GM12878 (cell line): ENCODE data around the gene ANO2. TPM values are rescaled to one million over a fixed set of nuclear protein-coding genes. Genes with fewer than 3 reads are reported as not detected.

ENCODE experiments used
- ATAC-seq: fragments of 200-7000 bp; cut with Tn5 transposase; 3 replicates; pipeline ENCODE4 v1.9.1; 2020; ENCODE audit warnings: mild to moderate bottlenecking, moderate library complexity
- BruUV-seq: library from RNA; stranded (reverse); fragments of 400-500 nt; replicated peaks from 2 replicates; lab custom pipeline; 2021; lab: Mats Ljungman, UMichigan
- CTCF ChIA-PET: fragments of 300-600 bp; sonication (Branson Sonifier 250); formaldehyde crosslinking; extraction: SDS; loops from one replicate; lab custom pipeline; 2021; ENCODE audit warnings: inconsistent platforms; lab: Yijun Ruan, JAX
- POLR2A ChIA-PET: fragments of 350-600 bp; formaldehyde crosslinking; extraction: SDS; loops from one replicate; lab custom pipeline; 2021; ENCODE audit warnings: inconsistent platforms; lab: Charles Lee
- RAD21 ChIA-PET: fragments of 300-600 bp; sonication (Branson Sonifier 250); formaldehyde crosslinking; loops from one replicate; lab custom pipeline; 2023; ENCODE audit warnings: antibody characterized with exemption; ENCODE audit not compliant: unreplicated experiment; lab: Charles Lee
- SMC1A ChIA-PET: fragments of 300-600 bp; sonication (Branson Sonifier 250); formaldehyde crosslinking; loops from one replicate; lab custom pipeline; 2023; ENCODE audit not compliant: unreplicated experiment, uncharacterized antibody; lab: Charles Lee
- DNase-seq: peaks from one replicate; pipeline ENCODE4 v3.0.0-alpha.2; 2011; ENCODE audit warnings: low read depth, low spot score
- FAIRE-seq: peaks from 3 replicates; lab custom pipeline; 2011; peaks lifted over from hg19 to GRCh38; lab: Jason Lieb, UNC
- H2AFZ ChIP-seq: 2 replicates; pipeline ENCODE4 v1.6.0; 2011; ENCODE audit warnings: low read depth, low read length, control low read depth; ENCODE audit not compliant: control insufficient read depth
- H3K27ac ChIP-seq: 2 replicates; pipeline ENCODE4 v1.5.1; 2011; ENCODE audit warnings: control low read depth; ENCODE audit not compliant: control insufficient read depth, insufficient read depth
- H3K27me3 ChIP-seq, 2 experiments: replicated peaks in 1 of 2; 2 replicates each; pipeline versions ENCODE4 v1.6.0 to v1.6.1; 2011; ENCODE audit warnings: low read length in 1 of 2; ENCODE audit not compliant: control insufficient read depth in 2 of 2, insufficient read depth in 2 of 2
- H3K36me3 ChIP-seq, 2 experiments: 2 replicates each; pipeline ENCODE4 v1.5.1; 2011; ENCODE audit warnings: low read length in 1 of 2; ENCODE audit not compliant: control insufficient read depth in 2 of 2, insufficient read depth in 2 of 2
- H3K4me1 ChIP-seq: 2 replicates; pipeline ENCODE4 v1.6.1; 2011; ENCODE audit warnings: mild to moderate bottlenecking, low read length, moderate library complexity, mixed read lengths; ENCODE audit not compliant: control insufficient read depth, insufficient read depth
- H3K4me2 ChIP-seq: 2 replicates; pipeline ENCODE4 v1.6.0; 2011; ENCODE audit warnings: control low read depth; ENCODE audit not compliant: control insufficient read depth, insufficient read depth
- H3K4me3 ChIP-seq: fragments of 200-600 bp; sonication (generic); 2 replicates; pipeline ENCODE4 v1.5.1; 2016
- H3K79me2 ChIP-seq: 2 replicates; pipeline ENCODE4 v1.6.0; 2011; ENCODE audit warnings: low read length; ENCODE audit not compliant: control insufficient read depth, insufficient read depth
- H3K9ac ChIP-seq: 2 replicates; pipeline ENCODE4 v1.8.0; 2011; ENCODE audit warnings: low read length, control low read depth, mixed read lengths; ENCODE audit not compliant: control insufficient read depth, insufficient read depth
- H3K9me3 ChIP-seq: replicated peaks from 3 replicates; pipeline ENCODE4 v1.5.1; 2011; ENCODE audit warnings: mild to moderate bottlenecking, low read length; ENCODE audit not compliant: control insufficient read depth, insufficient read depth
- H4K20me1 ChIP-seq: 2 replicates; pipeline ENCODE4 v1.6.0; 2011; ENCODE audit not compliant: control insufficient read depth, insufficient read depth
- HCFC1 ChIP-seq: fragments of 150-350 bp; IDR thresholded peaks from 2 replicates; pipeline ENCODE4 v1.6.1; 2014; ENCODE audit warnings: low read length
- IKZF1 ChIP-seq: fragments of 450-650 bp; conservative IDR thresholded peaks from 2 replicates; pipeline ENCODE4 v1.6.1; 2017; ENCODE audit warnings: antibody characterized with exemption, mild to moderate bottlenecking
- NRF1 ChIP-seq: conservative IDR thresholded peaks from 2 replicates; pipeline ENCODE4 v1.6.1; 2011; ENCODE audit warnings: mild to moderate bottlenecking, low read depth, low read length, improper control_type of control experiment
- RAD51 ChIP-seq: fragments of 450-650 bp; IDR thresholded peaks from 2 replicates; pipeline ENCODE4 v1.6.1; 2016; ENCODE audit warnings: moderate library complexity, mild to moderate bottlenecking, inconsistent platforms
- RELA ChIP-seq: fragments of 450-650 bp; IDR thresholded peaks from 2 replicates; pipeline ENCODE4 v1.8.0; 2014; ENCODE audit warnings: borderline replicate concordance; ENCODE audit not compliant: partially characterized antibody
- REST ChIP-seq: IDR thresholded peaks from 2 replicates; pipeline ENCODE4 v1.6.1; 2012; ENCODE audit warnings: mild to moderate bottlenecking, low read depth, low read length
- ZBTB4 ChIP-seq: fragments of 450-650 bp; formaldehyde crosslinking; IDR thresholded peaks from 2 replicates; pipeline ENCODE4 v1.4.0; 2022; ENCODE audit warnings: mild to moderate bottlenecking, moderate library complexity
- WGBS: methylation state at CpG from one replicate; pipeline ENCODE4 v1.1.6; 2016; ENCODE audit warnings: low lambda C conversion rate; ENCODE audit not compliant: insufficient replicate concordance, insufficient coverage; ENCODE audit errors: missing lambda C conversion rate; 5-methylcytosine and 5-hydroxymethylcytosine counted together
- in situ Hi-C: fragments of 300-500 bp; cut with MboI; formaldehyde crosslinking; loops from 9 replicates; pipeline ENCODE4 v1.14.3; 2018; ENCODE audit warnings: mixed read lengths
- intact Hi-C: fragments of 100-400 bp; cut with micrococcal nuclease; formaldehyde crosslinking; loops from one replicate; pipeline ENCODE4 v1.14.2; 2022; ENCODE audit not compliant: unreplicated experiment
- polyA plus RNA-seq, 11 experiments: library from polyadenylated mRNA; depleted of rRNA in 4 of 11; unstranded in 6 of 11; stranded (reverse) in 5 of 11; fragments of >200 nt; fragmentation: Nextera tagmentation in 4 of 11; fragmentation: Illumina TruSeq in 1 of 11; extraction: Ambion mirVana in 4 of 11; extraction: Trizol in 1 of 11; gene quantifications; 1 replicate in 1 of 11; 2 replicates in 10 of 11; pipeline versions ENCODE4 v1.2.1 to v1.2.3, GENCODE V29; 2011 to 2016; ENCODE audit warnings: inconsistent platforms in 2 of 11, missing spikeins in 2 of 11, low read depth in 1 of 11
- total RNA-seq, 4 experiments: library from RNA; depleted of rRNA in 3 of 4; stranded (reverse); fragments of >200 nt in 3 of 4; fragmentation: Illumina TruSeq in 1 of 4; extraction: Trizol in 1 of 4; gene quantifications; 2 replicates each; pipeline versions ENCODE4 v1.2.1 to v1.2.3, GENCODE V29; 2013 to 2021

ANO2 gene
- total and polyA plus RNA-seq, 10 of the 15 experiments (the other 5 are each of a cell fraction or from before 2014, with no cell fraction given), result not detected

- TF ChIP-seq REST (no peak), NRF1 (no peak), RELA (no peak), IKZF1 (no peak)
- TF ChIP-seq, all 136 proteins: peak for 0
These were observed 40.4 kb upstream of the ANO2 start (continued) for GRCh38 chr12:5985471-5985870.

GRCh38 chr12:5984873-5985272 is 39.8 kb upstream of the ANO2 start:
- H3K4me2 ChIP-seq, result no peak overlapping the region
- in situ Hi-C loops (loop anchor here (5.0 kb wide), 2 partner anchors 57 to 302 kb away; no protein-coding TSS in a partner anchor), intact Hi-C loops (no loop called here)
- ATAC-seq, result no peak
- no peak overlapping the region for H3K4me3 ChIP-seq
- H4K20me1 ChIP-seq, result no peaks in the 10 kb centered on the region
- no peak overlapping the region for H3K9ac ChIP-seq
- 8% methylated on average over 9 of the region's 9 CpGs for WGBS
- no peak for FAIRE-seq
- H3K27me3 ChIP-seq, result no peaks in the 10 kb centered on the region
- no peak overlapping the region for H2AFZ ChIP-seq
- no peaks in the 10 kb centered on the region for H3K9me3 ChIP-seq
- ChIA-PET RAD21 (no interaction called here), CTCF (no interaction called here), POLR2A (no interaction called here), SMC1A (no interaction called here)
- no peak for DNase-seq
- H3K4me1 ChIP-seq, result no peaks in the 10 kb centered on the region
- H3K79me2 ChIP-seq, result no peaks in the 10 kb centered on the region
- no peak for TF ChIP-seq HCFC1
- TF ChIP-seq RAD51, result no peak
- no peak for TF ChIP-seq ZBTB4 (CRISPR knock-in tag)
- no peak overlapping the region for H3K27ac ChIP-seq
- BruUV-seq, result no TSS peak
- H3K36me3 ChIP-seq, result no peaks in the 10 kb centered on the region
